Stimulated activated CD8-positive, alpha-beta memory T cell treated with anti-CD3 and anti-CD28 coated beads, Interleukin-2, amount 100 ng/mL, for 48 hours (primary cell): ENCODE data around the gene NR2F2.

Source experiments
- DNase-seq, 2 donors: peaks; one replicate each; pipeline ENCODE4 v3.0.0-alpha.2; 2020; ENCODE audit warnings: low read depth in 2 of 2

Gene NR2F2

GRCh38 chr15:96353930-96354730 lies 23.6 kb downstream of the NR2F2 start:
- no peak for DNase-seq

GRCh38 chr15:96354731-96355567 lies 24.4 kb downstream of the NR2F2 start:
- DNase-seq = no peak

DNA sequence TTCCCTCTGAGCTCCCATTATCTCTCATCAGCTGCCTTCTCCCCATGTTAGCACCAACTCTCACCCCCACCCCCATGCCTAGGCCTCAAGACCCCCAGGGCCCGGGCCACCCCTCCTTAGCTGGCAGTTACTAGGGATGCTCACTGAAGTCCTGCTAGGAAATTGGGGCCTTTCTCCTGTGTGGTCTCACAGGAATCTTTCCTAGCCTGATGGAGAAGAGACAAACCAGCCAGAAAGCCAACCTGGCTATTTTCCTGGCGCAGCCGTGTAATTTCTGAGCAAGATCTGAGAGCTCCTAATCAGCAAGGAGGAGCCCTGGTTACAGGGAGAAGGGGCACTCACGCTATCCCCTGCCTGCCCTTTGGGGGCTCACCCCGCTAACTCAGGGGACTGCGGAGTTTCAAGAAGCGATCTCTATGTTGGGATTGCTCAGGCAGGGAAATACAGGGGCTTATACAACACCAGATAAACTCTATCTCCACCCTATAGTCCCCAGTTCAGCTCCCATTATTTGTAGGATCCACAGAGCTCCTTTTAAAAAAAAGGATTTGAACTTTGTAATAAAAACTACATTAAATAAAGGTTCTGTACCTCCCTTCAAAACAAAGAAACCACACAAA lies 25.2 kb downstream of the NR2F2 start:
- DNase-seq = no peak

DNA sequence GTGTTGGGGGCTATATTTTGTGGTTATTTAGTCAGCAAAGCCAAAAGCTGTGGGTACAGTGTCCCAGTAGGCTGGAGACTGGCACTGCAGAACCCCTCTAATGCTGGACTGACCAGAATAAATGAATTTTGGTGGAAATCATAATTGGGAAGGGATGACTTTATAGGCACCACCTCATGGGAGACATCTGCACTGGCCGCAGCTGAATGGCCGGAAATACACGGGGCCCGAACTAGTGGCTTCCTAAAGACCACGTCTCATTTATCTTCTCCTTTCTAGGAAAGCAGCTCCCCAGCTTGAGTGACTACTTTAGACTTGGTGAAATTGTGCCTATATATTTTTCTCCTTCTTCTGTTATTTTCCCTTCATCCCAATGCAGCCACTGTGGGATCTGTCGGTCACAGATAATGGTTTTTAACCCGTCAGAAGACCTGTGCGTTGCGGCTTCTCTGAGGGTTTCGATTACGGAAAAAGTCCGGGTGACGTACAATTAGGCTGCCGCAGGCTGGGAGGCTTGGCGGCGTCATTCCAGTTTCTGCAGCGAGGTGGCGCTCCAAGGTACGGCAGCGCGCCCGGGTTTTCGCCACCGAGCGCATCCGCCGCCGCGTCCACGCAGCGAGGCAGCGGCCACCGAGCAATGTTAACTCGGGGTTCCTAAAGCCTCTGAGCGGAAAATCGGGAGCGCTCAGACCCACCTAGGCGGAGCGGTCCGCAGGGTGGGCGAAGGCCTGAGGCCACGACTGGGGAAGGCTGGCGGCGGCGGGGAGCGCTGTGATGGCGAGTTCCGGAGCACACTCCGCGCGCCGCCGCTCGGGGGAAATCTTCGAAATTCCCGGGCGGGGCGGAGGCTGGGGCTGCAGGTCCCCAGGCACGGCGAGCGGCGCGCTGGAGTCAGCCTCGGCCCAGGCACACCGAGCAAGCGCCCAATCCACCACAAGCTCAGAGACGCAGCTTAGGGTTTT lies 26.3 kb downstream of the NR2F2 start:
- peak; percentile 61 to 69 for DNase-seq

DNA sequence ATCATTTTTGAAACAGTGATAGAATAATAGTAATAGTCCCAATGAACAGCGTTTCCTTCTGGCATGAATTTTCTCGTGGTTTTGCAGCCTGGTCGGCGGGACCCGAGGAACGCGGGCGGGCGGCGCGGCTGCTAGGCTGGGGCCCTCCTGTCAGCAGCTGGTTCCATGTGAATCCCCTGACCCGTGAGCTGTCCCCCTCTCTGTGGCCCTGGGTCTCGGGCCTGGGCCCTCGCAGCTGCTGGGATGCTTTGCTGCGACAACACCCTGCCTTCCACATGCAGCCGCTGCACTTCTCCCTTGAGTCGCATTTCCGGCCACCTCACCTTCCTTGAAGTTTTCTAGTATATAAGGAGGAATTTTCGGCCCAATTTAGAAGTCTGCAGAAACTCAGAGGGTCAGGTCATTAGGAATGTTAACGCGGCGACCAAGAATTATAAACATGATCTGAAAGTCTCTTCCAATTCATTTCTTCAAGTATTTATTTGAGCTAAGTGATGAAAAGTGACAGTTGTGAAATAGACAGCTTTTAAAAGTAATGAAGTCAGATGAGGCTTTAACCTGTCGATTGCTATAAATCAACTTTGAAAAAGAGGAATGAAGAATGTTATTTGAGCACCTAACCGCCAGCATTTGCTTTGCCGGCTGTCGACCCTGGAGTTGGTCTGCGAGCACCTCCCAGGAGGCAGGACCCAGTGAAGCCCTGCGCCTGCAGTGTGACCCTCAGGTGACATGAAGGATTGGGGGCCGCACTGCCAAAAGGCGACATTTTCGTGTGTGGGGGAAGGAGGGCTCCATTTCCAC lies 27.7 kb downstream of the NR2F2 start:
- DNase-seq = no peak

DNA sequence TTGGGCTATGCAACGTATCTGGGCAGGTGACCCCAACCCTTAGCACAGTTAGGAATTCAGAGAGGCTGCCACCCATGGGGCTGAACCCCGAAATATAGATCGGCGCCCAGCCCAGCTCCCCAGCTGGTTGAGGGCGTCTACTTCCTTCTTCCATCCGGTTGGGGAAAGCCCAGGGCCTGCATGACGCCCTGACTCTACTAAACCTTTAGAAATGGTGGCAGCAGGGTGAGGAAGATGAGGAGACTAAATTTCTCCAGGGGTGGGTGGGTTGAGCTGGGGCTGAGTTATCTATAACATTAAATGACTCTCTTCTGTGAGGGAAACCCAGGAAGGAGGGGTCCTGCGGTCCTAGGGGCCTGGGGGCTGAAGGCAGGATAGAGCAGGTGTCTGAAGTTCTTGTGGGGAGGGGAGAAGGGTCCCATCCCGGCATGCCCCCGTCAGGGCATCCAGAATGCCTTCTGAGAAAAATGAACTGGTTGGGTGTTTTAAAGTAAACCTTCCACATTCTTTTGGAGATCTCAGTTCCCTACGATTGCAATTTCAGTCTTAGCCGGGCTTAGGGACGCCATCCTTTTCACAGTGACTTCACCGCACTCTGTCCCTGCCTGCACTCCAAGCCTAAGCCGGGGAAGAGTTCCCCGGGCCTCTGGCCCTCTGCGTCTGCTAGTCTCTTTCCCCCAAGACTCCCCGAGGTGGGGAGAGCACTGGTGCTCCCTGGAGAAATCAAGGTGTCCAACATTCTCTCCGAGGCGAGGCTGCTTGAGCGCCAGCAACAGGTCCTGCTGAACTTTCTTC lies 28.5 kb downstream of the NR2F2 start:
- no peak for DNase-seq

GRCh38 chr15:96359616-96360521 lies 29.4 kb downstream of the NR2F2 start:
- no peak for DNase-seq

- no peak for DNase-seq
These were observed 30.2 kb downstream of the NR2F2 start for GRCh38 chr15:96360581-96361308.

- no peak for DNase-seq
These were observed 31.0 kb downstream of the NR2F2 start for GRCh38 chr15:96361309-96362010.

DNA sequence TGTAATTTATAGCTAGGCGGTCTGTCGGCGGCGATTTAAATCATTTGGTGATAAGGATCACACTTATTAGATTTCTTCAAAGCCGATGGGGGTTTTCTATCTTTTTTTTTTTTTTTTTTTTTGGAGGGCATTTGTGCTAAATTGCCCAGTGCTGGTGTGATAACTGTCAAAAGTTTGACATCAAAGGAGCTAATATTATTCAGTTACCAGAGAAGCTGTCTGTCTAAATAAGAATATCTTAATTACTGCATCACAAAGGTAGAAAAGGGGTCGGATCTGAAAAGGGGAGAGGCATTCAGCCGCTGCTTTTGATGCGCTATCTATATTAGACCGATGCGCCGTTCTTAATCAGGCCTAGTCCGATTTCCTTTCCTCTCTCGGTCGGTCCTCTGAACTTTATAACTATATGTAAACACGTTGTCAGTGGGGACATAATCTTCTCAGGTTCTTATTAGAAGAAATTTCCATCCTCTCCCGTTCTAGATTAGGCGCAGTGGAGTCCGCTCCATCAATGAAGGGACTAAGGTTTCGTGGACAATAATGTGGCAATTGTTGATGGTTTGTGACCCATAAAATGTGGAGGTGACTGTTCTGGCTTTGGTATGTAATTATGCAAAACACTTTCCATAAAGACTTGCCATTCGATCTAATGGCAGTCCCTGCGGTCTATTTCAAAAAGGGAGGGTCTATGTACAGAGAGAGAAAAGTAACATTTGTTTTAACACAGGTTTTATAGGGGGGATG lies 31.7 kb downstream of the NR2F2 start:
- DNase-seq = no peak

DNA sequence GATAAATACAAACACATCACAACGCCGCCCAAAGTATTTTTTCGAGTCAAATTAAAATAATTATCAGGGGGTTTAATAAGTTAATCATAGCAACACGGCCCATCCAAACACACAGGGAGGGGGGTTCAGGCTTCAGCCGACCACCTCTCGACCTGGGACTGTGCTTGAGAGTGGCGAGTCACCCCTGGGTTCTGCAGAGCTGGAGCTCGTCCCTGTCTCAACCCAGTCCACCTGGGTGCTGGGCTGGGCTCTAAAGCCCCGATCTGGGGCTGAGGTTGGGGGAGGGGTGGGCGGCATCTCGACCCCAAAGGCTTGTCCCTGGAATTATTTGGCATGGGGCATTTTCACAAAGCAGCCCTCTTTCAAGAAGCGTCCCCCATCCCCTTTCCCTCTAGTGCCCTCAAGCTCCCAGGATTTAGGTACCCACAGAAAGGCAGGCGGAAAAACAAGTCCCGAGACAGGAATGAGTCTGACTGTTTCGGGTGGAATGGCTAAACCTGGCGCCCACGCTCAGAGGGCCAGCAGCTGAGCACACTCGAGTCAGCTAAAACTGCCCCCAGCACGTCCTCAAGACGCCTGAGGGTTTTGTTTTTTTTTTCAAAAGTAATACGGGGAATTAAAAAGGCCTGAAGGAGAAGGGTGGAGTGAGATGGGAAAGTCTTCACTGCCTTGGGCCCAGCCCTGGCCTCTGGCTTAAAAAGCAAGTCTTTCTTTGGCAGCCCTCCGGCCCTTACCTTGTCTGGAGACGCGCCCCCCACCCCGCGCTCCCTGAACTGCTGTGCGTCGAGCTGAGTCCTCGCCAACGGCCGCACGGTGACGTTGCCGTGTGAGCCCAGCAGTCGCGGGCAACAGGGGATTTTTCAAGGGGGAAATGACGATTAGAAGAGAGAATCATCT lies 32.5 kb downstream of the NR2F2 start:
- DNase-seq = no peak

DNA sequence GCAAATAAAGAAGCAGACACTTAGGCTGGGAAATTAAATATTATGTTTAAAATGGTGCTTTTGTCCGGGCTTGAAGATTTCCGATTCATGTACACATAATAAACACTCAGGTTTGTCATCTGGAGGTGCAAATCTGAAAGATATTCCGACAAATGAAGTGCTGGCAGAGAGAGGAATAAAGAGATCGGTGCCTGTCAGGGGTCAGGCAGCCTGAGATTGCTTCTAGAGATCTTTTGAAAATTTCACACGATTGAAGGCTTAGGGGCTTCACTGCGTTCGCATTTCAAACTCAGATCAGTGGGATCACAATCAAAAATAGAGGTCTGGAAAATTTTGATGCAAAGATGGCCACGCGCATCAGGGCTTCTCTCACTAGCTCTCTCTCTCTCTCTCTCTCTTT lies 33.2 kb downstream of the NR2F2 start:
- no peak for DNase-seq

DNA sequence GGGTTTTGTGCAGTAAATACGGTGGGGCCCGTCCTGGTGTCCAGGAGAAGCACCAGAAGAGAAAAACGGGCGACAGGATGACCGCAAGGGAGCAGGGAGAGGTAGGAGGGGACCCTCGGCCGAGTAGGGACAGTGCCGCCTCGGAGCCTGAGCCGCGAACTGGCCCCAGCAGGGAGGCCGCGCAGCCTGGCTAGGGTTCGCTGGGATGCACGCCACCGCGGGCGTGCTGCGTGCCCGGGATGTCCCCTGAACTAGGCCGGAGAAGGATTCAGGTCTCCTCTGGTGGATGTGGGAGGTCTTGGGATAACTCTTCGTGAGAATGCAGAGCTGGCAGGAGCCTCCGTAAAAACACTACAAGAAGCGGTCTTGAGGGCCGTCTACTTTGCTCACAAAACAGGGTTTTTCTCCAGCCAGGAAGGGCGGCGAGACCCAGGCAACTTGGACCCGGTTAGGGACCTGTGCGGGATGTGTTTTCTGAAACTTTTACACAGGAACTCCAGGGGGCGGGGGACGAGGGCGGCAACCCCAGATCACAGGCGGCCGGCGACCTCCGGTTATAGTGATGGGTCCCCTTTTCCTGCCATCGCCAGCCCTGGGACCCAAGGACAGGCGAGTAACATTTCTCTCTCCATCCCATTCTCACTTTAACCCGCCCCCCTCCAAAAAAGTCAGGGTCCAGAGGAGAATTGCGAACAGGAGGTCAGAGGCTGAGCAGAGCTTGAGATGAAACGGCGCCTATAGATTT lies 35.5 kb downstream of the NR2F2 start:
- no peak for DNase-seq

DNA sequence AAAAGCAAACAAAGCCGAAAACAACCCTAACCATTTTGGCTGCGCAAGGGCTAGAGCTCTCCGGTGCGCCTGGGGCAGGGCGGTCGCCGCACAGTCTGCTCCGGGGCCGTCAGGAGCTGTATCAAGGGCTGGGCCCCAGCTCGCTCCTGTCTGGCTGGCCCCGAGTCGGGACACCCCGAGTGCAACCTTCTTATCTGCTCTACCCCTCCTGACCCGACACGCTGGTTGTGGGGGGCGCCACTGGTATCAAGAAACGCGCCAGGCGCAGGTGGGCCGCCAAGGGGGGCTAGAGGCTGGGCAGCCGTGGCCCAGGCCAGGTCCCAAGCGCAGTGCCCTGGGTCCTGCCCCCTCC lies 36.0 kb downstream of the NR2F2 start:
- DNase-seq = no peak
